ENCODE measurements around the gene ROR2.
"Not testable (repeated sequence)": the region's sequence is repeated elsewhere in the genome, so short reads cannot be mapped to it uniquely, and the experiment has no call there.

ROR2 gene

DNA sequence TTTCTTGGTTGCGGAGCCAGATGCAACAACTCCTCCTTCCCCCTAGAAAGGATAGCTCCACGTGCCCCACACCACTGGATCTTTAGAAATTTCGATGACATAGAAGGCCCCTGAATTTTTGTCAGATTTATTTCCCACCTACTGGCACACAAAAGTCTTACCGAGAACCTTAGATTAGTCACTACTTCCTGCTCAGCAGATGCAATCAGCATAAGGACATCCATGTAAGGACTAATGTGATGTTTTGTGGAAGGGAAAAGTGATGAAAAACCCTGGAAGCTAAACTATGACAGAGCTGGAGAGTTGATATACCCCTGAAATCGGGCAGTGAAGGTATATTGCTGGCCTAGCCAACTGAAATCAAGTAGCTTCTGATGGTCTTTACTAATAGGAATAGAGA, 400.9 kb downstream of the ROR2 start:
- TF ChIP-seq, protein P1, sequence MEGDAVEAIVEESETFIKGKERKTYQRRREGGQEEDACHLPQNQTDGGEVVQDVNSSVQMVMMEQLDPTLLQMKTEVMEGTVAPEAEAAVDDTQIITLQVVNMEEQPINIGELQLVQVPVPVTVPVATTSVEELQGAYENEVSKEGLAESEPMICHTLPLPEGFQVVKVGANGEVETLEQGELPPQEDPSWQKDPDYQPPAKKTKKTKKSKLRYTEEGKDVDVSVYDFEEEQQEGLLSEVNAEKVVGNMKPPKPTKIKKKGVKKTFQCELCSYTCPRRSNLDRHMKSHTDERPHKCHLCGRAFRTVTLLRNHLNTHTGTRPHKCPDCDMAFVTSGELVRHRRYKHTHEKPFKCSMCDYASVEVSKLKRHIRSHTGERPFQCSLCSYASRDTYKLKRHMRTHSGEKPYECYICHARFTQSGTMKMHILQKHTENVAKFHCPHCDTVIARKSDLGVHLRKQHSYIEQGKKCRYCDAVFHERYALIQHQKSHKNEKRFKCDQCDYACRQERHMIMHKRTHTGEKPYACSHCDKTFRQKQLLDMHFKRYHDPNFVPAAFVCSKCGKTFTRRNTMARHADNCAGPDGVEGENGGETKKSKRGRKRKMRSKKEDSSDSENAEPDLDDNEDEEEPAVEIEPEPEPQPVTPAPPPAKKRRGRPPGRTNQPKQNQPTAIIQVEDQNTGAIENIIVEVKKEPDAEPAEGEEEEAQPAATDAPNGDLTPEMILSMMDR (IDR thresholded peaks at IDR 0.05; ENCODE audit: low read depth, low read length), result no peak
- DNase-seq, result no peak
- Histone ChIP-seq H3K36me3 (no peaks in the 10 kb centered on the region), H3K27me3 (no peaks in the 10 kb centered on the region; the same call in 1 of the 2 replicates), H3K4me1 (no peaks in the 10 kb centered on the region), H3K4me3 (ENCODE audit: low read depth, low read length) (no peak overlapping the region), H3K9me3 (no peaks in the 10 kb centered on the region)

DNA sequence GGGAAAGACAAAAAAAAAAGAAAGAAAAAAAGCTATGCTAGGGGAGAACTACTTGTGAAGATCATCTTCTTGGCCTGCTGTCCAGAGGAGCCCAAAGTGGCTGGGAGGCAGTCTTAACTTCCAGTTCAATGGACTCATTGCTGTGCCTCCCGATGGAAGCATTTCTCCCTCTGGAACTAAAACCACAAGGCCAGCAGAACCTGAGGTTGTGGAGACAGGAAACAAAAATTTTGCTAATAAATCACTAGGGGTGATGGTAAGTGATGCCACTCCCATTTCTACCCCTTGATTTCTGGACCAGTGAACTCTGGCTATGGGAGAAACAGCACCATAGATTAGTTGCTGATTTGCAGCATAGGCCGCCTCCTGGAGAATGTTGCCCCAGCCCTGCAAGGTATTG, 402.9 kb downstream of the ROR2 start:
- no peaks in the 10 kb centered on the region for H3K36me3 ChIP-seq
- TF ChIP-seq, protein P1 (IDR thresholded peaks at IDR 0.05; ENCODE audit: low read depth, low read length), result no peak
- H3K9me3 ChIP-seq, result no peaks in the 10 kb centered on the region
- no peaks in the 10 kb centered on the region for H3K4me1 ChIP-seq
- H3K27me3 ChIP-seq, result peaks cover 3% of the 10 kb centered on the region
- DNase-seq, result no peak
- H3K4me3 ChIP-seq (ENCODE audit: low read depth, low read length), result no peak overlapping the region

DNA sequence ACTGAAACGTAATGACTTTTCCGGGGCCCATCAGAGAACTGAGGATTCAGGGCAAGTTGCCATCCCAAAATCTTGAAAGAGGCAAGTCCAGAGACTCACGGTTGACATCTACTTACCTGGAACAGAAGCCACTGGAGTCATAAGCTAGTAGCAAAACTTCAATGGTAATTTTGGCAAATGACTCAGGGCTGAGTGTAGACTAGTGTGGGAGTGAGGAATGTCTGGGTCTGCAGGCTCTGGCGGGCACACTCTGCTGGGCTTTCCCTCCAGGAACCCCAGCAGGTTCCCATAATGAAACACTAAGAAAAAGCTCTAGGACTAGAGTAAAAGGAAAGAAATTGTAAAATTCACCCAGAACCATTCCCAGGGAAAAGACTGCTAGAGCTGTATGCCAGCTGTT, 403.5 kb downstream of the ROR2 start:
- no peaks in the 10 kb centered on the region for H3K36me3 ChIP-seq

DNA sequence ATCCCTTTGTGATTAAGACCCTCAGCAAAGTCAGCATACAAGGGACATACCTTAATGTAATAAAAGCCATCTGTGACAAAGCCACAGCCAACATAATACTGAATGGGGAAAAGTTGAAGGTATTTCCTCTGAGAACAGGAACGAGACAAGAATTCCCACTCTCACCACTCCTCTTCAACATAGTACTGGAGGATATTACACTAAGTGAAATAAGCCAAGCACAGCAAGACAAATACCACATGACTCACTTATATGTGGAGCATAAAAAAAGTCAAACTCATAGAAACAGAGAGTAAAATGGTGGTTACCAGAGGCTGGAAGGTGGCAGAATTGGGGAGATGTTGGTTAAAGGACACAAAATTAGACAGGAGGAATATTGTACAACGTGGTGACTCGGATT, 408.3 kb downstream of the ROR2 start:
- DNase-seq, result no peak
- TF ChIP-seq, protein P1 (IDR thresholded peaks at IDR 0.05; ENCODE audit: low read depth, low read length), result no peak
- Histone ChIP-seq H3K4me3 (ENCODE audit: low read depth, low read length) (no peak overlapping the region), H3K9me3 (no peaks in the 10 kb centered on the region), H3K27me3 (peaks cover 22% of the 10 kb centered on the region), H3K4me1 (no peaks in the 10 kb centered on the region), H3K36me3 (no peaks in the 10 kb centered on the region)

More for the DNA sequence above, 403.5 kb downstream of the ROR2 start:
- Histone ChIP-seq H3K9me3 (no peaks in the 10 kb centered on the region), H3K27me3 (peaks cover 3% of the 10 kb centered on the region), H3K4me3 (ENCODE audit: low read depth, low read length) (no peak overlapping the region), H3K4me1 (no peaks in the 10 kb centered on the region)
- TF ChIP-seq, protein P1 (IDR thresholded peaks at IDR 0.05; ENCODE audit: low read depth, low read length), result no peak
- DNase-seq, result no peak

DNA sequence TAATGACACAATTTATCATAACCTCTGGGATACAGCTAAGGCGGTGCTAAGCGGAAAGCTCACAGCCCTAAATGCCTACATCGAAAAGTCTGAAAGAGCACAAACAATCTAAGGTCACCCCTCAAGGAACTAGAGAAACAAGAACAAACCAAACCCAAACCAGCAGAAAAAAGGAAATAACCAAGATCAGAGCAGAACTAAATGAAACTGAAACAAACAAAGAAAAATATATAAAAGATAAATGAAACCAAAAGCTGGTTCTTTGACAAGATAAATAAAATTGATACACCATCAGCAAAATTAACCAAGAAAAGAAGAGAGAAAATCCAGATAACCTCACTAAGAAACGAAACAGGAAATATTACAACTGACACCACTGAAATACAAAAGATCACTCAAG, 409.5 kb downstream of the ROR2 start:
- not testable (repeated sequence) for H3K36me3 ChIP-seq; H3K4me3 ChIP-seq (ENCODE audit: low read depth, low read length); H3K4me1 ChIP-seq; DNase-seq; H3K9me3 ChIP-seq
- H3K27me3 ChIP-seq, result peaks cover 22% of the 10 kb centered on the region

DNA sequence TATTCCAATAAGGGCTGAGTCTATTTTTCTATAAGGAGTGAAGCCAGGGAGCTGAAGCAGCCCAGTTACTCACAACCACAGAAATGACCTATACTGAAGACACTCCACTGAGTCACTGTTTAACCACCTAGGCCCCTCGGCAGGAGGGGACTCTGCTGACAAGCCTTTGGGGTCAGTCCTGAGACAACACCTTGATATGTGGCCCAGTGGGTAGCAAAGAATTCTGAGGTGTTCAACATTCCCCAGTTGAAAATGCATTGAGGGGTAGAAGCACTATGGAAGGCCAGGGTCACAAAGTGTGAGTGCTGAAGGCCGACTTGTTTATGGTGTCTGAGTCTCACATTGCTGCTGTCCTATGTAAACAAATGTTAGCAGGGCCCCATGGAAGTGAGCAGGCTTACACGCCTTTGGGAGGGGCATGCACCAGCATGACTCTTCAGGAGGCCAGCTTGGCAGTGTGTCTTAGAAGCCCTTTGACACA, 413.8 kb downstream of the ROR2 start:
- Histone ChIP-seq H3K4me3 (ENCODE audit: low read depth, low read length) (no peak overlapping the region), H3K27me3 (peaks cover 29% of the 10 kb centered on the region), H3K36me3 (no peaks in the 10 kb centered on the region), H3K4me1 (no peaks in the 10 kb centered on the region), H3K9me3 (no peaks in the 10 kb centered on the region)
- DNase-seq, result no peak
- TF ChIP-seq, protein P1 (IDR thresholded peaks at IDR 0.05; ENCODE audit: low read depth, low read length), result no peak

DNA sequence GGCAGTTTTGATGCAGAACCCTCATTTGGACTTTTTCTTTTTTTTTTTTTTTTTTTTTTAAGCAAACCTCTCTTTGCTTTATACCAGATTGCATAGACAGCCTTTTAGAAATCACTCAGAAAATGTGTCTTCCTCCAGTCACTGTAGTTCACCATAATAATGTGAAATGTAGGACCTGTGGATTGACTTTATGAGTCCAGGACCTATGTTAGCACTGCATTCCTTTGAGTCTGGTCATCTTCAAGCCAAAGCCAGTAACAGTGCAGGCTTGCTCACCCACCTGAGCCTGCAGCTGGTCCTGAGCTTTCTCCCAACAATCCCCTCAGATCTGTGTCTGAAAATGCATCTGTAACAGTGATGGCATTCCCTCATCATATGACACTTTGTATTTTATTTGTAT, 415.7 kb downstream of the ROR2 start:
- H3K9me3 ChIP-seq, result no peaks in the 10 kb centered on the region
- no peaks in the 10 kb centered on the region for H3K36me3 ChIP-seq
- TF ChIP-seq, protein P1 (IDR thresholded peaks at IDR 0.05; ENCODE audit: low read depth, low read length), result no peak
- H3K4me3 ChIP-seq (ENCODE audit: low read depth, low read length), result no peak overlapping the region
- DNase-seq, result no peak
- H3K4me1 ChIP-seq, result no peaks in the 10 kb centered on the region
- peaks cover 17% of the 10 kb centered on the region for H3K27me3 ChIP-seq

Measured in BE2C (cell line).